GM21786 (cell line): Measurements from ENCODE around the gene CTXN3.
A peak's percentile ranks its signal among the peaks of the same experiment; 100 is the strongest.

Experiments
- ATAC-seq: cut with Tn5 transposase; IDR thresholded peaks from one replicate; pipeline ENCODE4 v1.9.1; 2021; ENCODE audit not compliant: unreplicated experiment

Gene CTXN3

DNA sequence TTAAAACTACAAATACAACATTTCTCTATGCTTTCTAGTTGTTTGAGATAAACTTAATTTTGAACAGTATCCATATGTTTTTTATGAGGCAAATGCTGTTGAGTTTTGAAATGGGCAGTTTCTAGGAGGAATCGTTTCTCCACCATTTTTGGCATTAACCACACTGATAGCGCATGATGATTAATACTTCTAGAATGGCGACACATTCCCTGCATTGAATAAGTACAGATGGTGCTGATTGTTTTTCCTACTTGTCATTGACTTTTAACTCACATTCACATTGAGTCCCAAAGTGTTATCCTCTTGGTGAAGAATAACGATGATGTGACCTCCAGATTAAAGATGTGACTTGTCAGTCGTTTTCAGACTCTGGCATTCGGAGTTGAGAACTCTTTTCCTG, 47.8 kb downstream of the CTXN3 start:
- no peak for ATAC-seq

DNA sequence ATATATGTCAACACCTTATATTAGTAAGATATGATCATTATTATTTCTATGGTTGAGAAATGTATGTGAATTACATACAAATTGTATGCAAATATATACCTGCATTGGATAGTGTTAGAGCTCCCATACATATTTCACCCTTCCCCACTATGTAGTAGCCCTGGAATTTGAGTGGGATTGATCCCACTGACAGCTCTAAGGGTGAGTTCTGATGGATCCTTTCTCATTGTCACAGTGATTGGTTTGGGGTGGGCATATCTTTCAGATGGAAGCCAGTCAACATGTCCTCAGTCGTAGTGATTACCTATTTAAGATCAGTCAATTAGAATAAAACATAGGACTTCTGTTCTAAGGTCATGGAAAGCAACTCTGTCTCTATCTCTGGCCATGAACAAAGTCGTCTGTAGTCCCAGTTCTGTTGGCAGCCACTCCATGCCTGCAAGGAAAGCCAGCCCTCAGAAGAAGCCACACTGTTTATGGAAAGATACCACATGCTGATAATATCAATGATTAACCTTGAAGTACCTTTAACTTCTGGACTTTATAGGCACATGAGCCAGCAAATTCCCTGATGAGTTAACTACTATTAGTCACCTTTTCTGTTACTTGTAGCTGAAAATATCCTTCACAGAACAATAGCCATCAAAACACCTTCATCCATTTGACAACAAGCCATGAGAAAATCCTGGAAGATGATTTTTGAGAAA, 49.2 kb downstream of the CTXN3 start:
- no peak for ATAC-seq

DNA sequence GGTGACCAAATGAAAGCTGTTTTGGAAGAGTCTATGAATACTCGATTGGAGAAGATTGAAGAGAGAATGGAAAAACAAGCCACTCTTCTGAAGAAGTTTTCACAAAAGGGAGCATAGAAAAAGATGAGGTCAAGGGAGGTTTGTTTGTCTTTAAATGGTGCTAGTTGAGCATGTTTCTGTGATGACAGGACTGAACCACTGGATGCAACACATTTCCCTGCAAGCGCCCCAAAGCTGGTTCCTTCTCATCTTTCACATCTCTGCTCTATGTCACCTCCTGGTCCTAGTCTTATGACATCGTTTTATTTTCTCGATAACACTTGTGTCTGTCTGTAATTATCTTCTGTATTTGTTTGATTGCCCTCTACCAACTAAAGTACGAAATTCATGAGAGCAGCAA, 50.5 kb downstream of the CTXN3 start:
- no peak for ATAC-seq

DNA sequence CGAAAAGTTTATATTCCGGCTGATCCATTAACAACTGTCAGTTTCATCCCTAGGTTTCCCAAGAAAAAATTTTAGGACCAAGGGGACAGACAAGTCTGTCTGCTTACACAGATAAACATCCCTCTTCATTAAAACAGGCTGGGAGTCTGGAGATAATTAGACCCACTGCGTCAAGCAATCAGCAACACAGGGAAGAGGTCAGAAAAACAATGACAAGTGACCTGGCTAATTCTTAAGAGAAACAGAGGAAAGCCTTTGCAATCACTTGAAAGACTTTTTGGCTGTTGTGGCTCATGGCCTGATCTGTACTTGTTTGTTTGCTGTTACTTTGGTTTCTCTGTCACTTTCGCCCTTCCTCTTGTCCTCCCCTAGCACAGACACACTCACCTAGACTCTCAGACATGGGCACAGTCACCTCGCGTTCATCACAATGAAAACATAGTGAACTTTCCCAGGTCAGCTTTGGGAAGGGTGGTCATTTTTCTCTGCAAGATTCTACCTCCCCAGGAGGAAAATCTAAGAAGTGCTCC, 51.4 kb downstream of the CTXN3 start:
- no peak for ATAC-seq

DNA sequence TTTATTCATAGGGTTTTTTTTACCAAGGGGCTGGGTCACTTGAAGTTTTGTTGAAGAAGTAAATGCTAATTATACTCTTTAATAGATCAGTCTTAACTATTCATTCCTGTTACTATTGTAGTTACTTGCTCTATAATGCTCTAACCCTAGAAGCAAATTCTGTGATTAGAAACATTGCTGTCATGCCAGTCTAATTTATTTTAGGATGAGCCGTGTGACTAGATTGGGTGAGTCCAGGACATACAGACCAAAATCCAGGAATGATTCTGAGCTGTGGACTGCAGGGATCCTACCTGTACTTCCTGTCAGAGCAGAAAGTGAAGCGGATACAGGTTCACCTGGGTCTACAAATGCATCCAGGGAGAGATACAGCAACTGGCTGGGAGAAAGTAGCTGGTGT, 53.6 kb downstream of the CTXN3 start:
- ATAC-seq, result no peak

DNA sequence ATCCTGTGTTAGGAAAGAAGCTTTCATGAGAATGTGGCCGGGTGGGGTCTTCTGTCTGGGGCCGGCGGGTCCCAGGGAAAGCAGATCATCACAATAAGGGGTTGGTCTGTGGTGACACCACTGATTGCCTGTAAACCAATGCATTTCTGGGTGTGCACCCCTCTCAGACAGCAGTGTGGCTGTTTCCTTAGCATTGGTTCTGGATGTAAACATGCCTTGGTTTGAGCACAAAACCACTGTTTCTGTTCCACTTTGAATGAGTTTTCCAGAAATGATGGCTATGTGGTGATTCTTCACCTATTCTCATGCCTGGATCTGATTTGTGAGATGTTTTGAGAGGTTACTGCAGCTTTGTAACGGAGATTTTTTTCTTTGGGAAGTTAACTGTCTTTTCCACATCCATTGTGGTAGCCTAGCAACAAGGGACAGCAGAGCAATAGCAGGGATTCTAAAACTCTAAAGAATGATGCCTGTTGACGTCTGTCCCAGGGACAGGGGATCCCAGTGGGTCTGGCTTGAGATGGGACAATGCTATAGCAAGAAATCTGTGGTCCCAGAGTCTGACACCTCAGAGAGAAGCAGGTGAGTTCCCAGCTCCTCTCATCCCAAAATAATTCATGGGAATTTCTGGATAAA, 54.2 kb downstream of the CTXN3 start, which contains the start of gene CCDC192:
CCDC192 (plus strand) TSS at position 466 of the 636 bp plus-strand sequence; CDS start at position 521, 55 bp downstream.
- no peak for ATAC-seq

DNA sequence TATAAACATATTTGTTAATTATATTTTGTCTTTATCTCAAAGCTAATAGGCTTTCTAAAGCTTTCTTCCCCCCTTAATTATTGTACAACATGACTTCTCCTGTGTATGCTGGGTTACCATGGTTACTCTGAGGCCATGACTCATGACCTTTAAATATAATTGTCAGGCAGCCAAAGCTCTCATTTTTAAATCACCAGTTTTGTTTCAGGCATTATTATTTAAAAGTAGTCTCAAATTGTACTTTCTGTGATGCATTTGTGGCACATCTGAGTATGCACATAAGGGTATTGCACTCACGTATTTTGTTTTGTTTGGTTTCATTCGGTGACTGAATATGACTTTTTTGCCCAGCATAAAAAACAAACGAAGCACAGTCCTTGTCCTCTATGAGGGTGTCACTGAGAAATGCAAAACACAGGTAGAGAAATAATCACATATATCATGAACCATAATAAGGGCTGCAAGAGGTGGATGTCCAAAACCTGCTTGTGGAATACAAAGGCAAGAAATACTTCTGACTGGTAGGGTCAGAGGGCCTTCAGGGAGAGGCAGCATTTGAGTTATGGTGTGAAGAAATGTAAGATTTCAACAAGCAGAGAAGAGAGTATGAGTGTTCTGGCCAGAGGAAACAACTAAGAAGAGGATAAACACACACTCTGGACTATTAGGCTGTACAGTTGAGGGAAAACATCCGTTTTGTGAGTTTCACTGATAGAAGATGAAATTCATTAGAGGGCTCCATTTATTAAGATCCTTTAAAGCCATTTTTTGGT, 56.4 kb downstream of the CTXN3 start:
- ATAC-seq, result peak; percentile 57

DNA sequence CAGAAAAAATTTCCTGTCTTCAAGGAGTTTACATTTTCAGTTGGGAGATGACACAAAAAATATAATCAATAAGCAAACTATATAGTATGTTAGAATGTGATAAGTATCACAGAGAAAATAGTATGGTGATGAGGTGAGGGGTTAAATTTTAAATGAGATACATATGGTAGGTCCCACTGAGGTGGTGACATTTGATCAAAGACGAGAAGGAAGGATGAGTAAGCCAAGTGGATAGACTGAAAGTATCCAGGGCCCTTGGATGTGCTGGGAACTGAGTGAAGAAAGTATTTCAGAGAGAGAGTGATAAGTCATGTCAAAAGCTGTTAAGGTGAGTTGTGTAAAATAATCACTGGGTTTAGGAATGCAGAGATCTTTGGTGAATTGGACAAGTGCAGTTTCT, 57.8 kb downstream of the CTXN3 start:
- no peak for ATAC-seq

DNA sequence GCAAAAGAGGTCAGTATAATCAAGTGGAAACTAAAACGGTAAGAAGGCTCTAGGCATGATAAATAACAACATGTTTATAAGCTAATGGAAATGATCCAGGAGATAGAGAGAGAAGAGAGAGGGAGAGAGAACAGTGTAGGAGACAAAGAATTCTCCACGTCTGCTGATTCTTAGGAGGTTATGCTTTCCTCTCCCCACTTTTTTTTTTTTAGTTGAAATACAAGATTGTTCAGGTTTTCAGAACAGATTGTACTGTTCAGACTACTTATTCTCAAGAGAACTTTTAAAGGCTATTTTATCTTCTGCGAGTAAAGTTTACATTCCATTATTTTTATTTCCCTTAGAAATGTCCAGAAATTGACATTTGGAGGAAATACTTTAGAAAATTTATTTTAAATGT, 58.3 kb downstream of the CTXN3 start:
- no peak for ATAC-seq
